Kidney (tissue), 14 donors: ENCODE results near the gene ESPNL. TPM values are rescaled to one million over a fixed set of nuclear protein-coding genes. Genes with fewer than 3 reads are reported as not detected.

ENCODE experiments used
- DNase-seq, 5 donors: peaks; one replicate each; pipeline ENCODE4 v3.0.0-alpha.2; 2013 to 2020
- FAIRE-seq: peaks from 2 replicates; lab custom pipeline; 2012; peaks lifted over from hg19 to GRCh38; lab: Jason Lieb, UNC
- H3K27ac ChIP-seq, 2 donors: one replicate each; pipeline ENCODE4 v1.7.0; 2013; ENCODE audit warnings: low read depth in 2 of 2, low read length in 2 of 2, inconsistent platforms in 1 of 2
- H3K27me3 ChIP-seq: one replicate; pipeline ENCODE4 v1.7.1; 2013; ENCODE audit warnings: low read length, inconsistent platforms; ENCODE audit not compliant: control insufficient read depth, insufficient read depth
- H3K36me3 ChIP-seq, 3 donors: one replicate each; pipeline versions ENCODE4 v1.7.0 to v1.7.1; 2013; ENCODE audit warnings: low read length in 3 of 3, control low read depth in 1 of 3, inconsistent platforms in 1 of 3; ENCODE audit not compliant: insufficient read depth in 3 of 3, control insufficient read depth in 2 of 3
- H3K4me1 ChIP-seq, 3 donors: one replicate each; pipeline versions ENCODE4 v1.7.0 to v1.7.1; 2013; ENCODE audit warnings: low read length in 3 of 3, inconsistent platforms in 1 of 3, low read depth in 1 of 3; ENCODE audit not compliant: control insufficient read depth in 2 of 3, insufficient read depth in 2 of 3
- H3K4me3 ChIP-seq, 3 donors: one replicate each; pipeline versions ENCODE4 v1.7.0 to v1.8.1; 2013; ENCODE audit warnings: low read length in 3 of 3, control low read depth in 1 of 3, inconsistent platforms in 1 of 3
- H3K9ac ChIP-seq, 3 donors: one replicate each; pipeline versions ENCODE4 v1.7.0 to v1.7.1; 2013; ENCODE audit warnings: low read length in 3 of 3, control low read depth in 1 of 3, inconsistent platforms in 1 of 3
- H3K9me3 ChIP-seq, 3 donors: one replicate each; pipeline versions ENCODE4 v1.7.0 to v1.7.1; 2013; ENCODE audit warnings: low read length in 3 of 3, control low read depth in 1 of 3, inconsistent platforms in 1 of 3; ENCODE audit not compliant: control insufficient read depth in 2 of 3, insufficient read depth in 1 of 3
- CTCF ChIP-seq: IDR thresholded peaks from 3 replicates; pipeline ENCODE4 v1.5.1; 2012; ENCODE audit warnings: mild to moderate bottlenecking, moderate library complexity, borderline replicate concordance; ENCODE audit not compliant: insufficient read depth; ENCODE audit errors: extremely low read depth
- intact Hi-C: fragments of 100-400 bp; cut with DNase I; formaldehyde crosslinking; loops from one replicate; pipeline ENCODE4 v1.11.1; 2022
- polyA plus RNA-seq: library from polyadenylated mRNA; stranded (reverse); fragments of 350-450 nt; fragmentation: Illumina TruSeq; extraction: RNeasy Lipid Tissue Mini Kit (QIAGEN cat#74804); gene quantifications from one replicate; pipeline ENCODE4 v1.2.3, GENCODE V29; 2014; ENCODE audit warnings: low read depth, low replicate concordance; ENCODE audit not compliant: insufficient read depth
- total RNA-seq: library from RNA; stranded (reverse); fragmentation: NEBNext Ultra II Directional; extraction: Animal tissue kit (Norgen Biotek cat#: 25700); gene quantifications from one replicate; pipeline ENCODE4 v1.2.1, GENCODE V29; 2021
- donor health status: control.
- donor health status: control.
- donor health status: control.
- donor health status: control.
- donor health status: control.
- donor health status: DM: yes; HTN: yes; CAD: no.
- donor health status: Normal renal cell carcinoma (clear cell type).

The ESPNL gene
- total and polyA plus RNA-seq, 2 donors from 2014 or later = 0.28 to 2.7 TPM

- H3K27ac ChIP-seq = no peak overlapping the region
- no peak for TF ChIP-seq CTCF
- intact Hi-C loops = no loop called here
- FAIRE-seq (no peak), DNase-seq (no peak)
- no peaks in the 10 kb centered on the region for H3K9me3 ChIP-seq
- H3K27me3 ChIP-seq = no peaks in the 10 kb centered on the region
- H3K4me3 ChIP-seq = no peak overlapping the region
- H3K9ac ChIP-seq = no peak overlapping the region
- no peaks in the 10 kb centered on the region for H3K36me3 ChIP-seq
- H3K4me1 ChIP-seq = peaks cover 0 to 6% (median 0%) of the 10 kb centered on the region in 3 donors
Observed at GRCh38 chr2:238102865-238103264, 2.7 kb downstream of the ESPNL start.

- H3K9me3 ChIP-seq = no peaks in the 10 kb centered on the region
- FAIRE-seq (no peak), DNase-seq (peak in 1 of 5 donors; percentile 59)
- peaks cover 0 to 6% (median 0%) of the 10 kb centered on the region in 3 donors for H3K4me1 ChIP-seq
- intact Hi-C loops = no loop called here
- no peak overlapping the region for H3K9ac ChIP-seq
- no peak overlapping the region for H3K4me3 ChIP-seq
- no peaks in the 10 kb centered on the region for H3K36me3 ChIP-seq
- TF ChIP-seq CTCF = no peak
- no peaks in the 10 kb centered on the region for H3K27me3 ChIP-seq
- H3K27ac ChIP-seq = no peak overlapping the region
Observed at GRCh38 chr2:238103465-238104225, 3.5 kb downstream of the ESPNL start.

GRCh38 chr2:238104226-238104690 lies 4.1 kb downstream of the ESPNL start:
- peaks cover 0 to 6% (median 0%) of the 10 kb centered on the region in 3 donors for H3K4me1 ChIP-seq
- H3K27me3 ChIP-seq = no peaks in the 10 kb centered on the region
- no peak for TF ChIP-seq CTCF
- intact Hi-C loops = no loop called here
- no peaks in the 10 kb centered on the region for H3K36me3 ChIP-seq
- no peak overlapping the region for H3K27ac ChIP-seq
- no peak overlapping the region for H3K9ac ChIP-seq
- no peak overlapping the region for H3K4me3 ChIP-seq
- peak in 1 of 5 donors; percentile 67 for DNase-seq
- FAIRE-seq = no peak
- no peaks in the 10 kb centered on the region for H3K9me3 ChIP-seq
